GM12875 (cell line): ENCODE results near the gene CADM2.

Experiments used
- H3K4me3 ChIP-seq: one replicate; pipeline ENCODE4 v1.5.1; 2011; ENCODE audit warnings: low read depth, low read length, control low read depth
- CTCF ChIP-seq: IDR thresholded peaks from 2 replicates; pipeline ENCODE4 v1.5.1; 2011; ENCODE audit warnings: low read depth, mild to moderate bottlenecking, control low read depth, inconsistent platforms, low read length, moderate library complexity, borderline replicate concordance; ENCODE audit not compliant: insufficient read depth

The CADM2 gene

GRCh38 chr3:84960581-84960980 is 1.8 kb downstream of the CADM2 start:
- TF ChIP-seq CTCF, result no peak
- no peak overlapping the region for H3K4me3 ChIP-seq

GRCh38 chr3:84961011-84961410 is 2.2 kb downstream of the CADM2 start:
- no peak for TF ChIP-seq CTCF
- no peak overlapping the region for H3K4me3 ChIP-seq

- no peak for TF ChIP-seq CTCF
- H3K4me3 ChIP-seq, result no peak overlapping the region
These were observed 2.9 kb downstream of the CADM2 start for GRCh38 chr3:84961521-84962255.

- TF ChIP-seq CTCF, result no peak
- H3K4me3 ChIP-seq, result no peak overlapping the region
These were observed 3.6 kb downstream of the CADM2 start for GRCh38 chr3:84962415-84962814.

GRCh38 chr3:84963137-84963536 is 4.3 kb downstream of the CADM2 start:
- no peak for TF ChIP-seq CTCF
- H3K4me3 ChIP-seq, result no peak overlapping the region

GRCh38 chr3:84965141-84965540 is 6.4 kb downstream of the CADM2 start:
- TF ChIP-seq CTCF, result no peak
- no peak overlapping the region for H3K4me3 ChIP-seq
